Cardiac fibroblast (primary cell): ENCODE results near the gene ADCY10.

Experiments
- DNase-seq, 2 donors: peaks; one replicate each; pipeline versions ENCODE4 v3.0.0 to v3.0.0-alpha.2; 2010; ENCODE audit warnings: low read depth in 2 of 2
- H3K4me3 ChIP-seq, 2 donors: replicated peaks in 1 of 2; 1 replicate in 1 of 2; 2 replicates in 1 of 2; pipeline ENCODE4 v1.5.1; 2011; ENCODE audit warnings: low read depth in 2 of 2, low read length in 2 of 2, mild to moderate bottlenecking in 2 of 2, moderate library complexity in 1 of 2
- TF ChIP-seq, protein P1 (sequence below): IDR thresholded peaks from one replicate; pipeline ENCODE4 v1.5.1; 2011; ENCODE audit warnings: low read depth, mild to moderate bottlenecking, low read length, inconsistent platforms

Gene ADCY10

DNA sequence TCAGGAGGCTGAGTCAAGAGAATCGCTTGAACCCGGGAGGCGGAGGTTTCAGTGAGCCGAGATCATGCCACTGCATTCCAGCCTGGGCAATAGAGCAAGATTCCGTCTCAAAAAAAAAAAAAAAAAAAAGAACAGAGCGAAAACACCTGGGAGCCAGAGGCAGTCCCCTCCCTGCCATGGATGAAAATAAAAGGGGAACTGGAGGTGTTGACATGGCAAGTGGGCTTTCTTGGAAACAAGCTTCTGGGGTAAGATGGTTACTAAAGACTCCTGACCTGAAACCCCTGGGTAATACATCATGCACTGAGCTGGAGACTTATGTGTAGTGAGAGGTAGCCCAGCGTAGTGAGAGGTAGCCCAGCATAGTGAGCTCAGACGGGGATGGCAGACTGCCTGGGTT is 31.6 kb downstream of the ADCY10 start:
- TF ChIP-seq, protein P1, sequence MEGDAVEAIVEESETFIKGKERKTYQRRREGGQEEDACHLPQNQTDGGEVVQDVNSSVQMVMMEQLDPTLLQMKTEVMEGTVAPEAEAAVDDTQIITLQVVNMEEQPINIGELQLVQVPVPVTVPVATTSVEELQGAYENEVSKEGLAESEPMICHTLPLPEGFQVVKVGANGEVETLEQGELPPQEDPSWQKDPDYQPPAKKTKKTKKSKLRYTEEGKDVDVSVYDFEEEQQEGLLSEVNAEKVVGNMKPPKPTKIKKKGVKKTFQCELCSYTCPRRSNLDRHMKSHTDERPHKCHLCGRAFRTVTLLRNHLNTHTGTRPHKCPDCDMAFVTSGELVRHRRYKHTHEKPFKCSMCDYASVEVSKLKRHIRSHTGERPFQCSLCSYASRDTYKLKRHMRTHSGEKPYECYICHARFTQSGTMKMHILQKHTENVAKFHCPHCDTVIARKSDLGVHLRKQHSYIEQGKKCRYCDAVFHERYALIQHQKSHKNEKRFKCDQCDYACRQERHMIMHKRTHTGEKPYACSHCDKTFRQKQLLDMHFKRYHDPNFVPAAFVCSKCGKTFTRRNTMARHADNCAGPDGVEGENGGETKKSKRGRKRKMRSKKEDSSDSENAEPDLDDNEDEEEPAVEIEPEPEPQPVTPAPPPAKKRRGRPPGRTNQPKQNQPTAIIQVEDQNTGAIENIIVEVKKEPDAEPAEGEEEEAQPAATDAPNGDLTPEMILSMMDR, result no peak
- H3K4me3 ChIP-seq, result no peak overlapping the region
- DNase-seq, result no peak

DNA sequence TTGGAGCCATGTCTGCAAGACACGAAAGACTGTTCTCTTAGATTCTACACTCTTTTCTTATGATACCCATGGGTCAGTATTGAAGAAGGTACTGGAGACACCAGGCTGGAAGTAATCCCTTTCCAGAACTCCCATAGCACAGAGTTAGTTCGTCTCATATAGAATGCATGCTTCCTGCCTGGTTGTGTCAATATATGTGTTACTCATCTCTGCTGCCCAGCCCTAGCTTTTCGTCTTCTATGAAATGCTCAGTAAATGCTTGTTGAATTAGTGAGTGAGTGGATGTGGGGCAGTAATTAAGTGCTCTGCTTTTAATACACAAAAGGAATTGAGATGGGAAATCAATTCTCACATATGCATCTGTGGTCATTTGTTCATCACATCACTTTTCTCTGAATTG is 32.1 kb downstream of the ADCY10 start:
- peak; percentile 5 to 54 for DNase-seq
- no peak overlapping the region for H3K4me3 ChIP-seq
- TF ChIP-seq, protein P1, result no peak

DNA sequence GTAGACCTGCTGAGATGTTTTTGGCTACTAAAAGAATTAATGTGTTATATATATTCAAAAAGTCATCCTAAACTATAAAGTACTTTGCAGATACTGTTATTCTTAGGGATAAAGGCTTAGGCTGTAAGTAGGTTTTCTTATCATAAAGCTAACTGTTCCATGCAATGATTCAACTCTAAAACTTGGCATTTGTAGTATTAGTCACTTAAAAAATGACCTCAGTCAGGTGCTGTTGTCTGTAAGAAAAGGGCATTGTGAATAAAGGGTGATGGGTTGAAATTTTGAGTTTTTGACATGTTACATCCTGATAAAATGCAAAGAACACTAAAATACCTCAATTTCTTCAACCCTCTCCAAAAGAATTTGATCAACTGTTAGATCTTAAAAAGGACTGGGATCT is 32.9 kb downstream of the ADCY10 start:
- DNase-seq, result peak; percentile 36 to 58
- TF ChIP-seq, protein P1, result no peak
- H3K4me3 ChIP-seq, result no peak overlapping the region

DNA sequence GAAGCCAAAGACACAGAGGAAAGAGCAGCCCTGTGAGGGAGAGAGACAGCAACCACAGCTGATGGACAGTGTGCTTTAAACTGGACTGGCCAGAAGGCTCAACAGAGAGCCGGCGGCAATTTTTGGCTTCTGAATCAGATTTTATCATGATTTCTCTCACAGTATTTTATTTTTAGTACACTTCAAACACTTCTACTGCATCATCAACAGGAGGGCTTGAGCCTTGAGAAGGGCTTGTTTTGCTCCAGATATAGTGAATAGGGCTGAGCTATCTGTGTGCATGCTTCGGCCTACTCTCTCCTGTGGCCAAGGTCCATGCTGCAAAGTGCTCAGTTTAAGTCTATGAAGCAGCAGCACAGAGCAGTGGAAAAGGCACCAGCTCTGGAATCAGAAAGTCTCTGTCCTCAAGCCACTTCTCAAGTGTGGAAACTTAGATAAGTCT is 33.3 kb downstream of the ADCY10 start:
- DNase-seq, result peak; percentile 19 to 21
- H3K4me3 ChIP-seq, result no peak overlapping the region
- TF ChIP-seq, protein P1, result no peak

DNA sequence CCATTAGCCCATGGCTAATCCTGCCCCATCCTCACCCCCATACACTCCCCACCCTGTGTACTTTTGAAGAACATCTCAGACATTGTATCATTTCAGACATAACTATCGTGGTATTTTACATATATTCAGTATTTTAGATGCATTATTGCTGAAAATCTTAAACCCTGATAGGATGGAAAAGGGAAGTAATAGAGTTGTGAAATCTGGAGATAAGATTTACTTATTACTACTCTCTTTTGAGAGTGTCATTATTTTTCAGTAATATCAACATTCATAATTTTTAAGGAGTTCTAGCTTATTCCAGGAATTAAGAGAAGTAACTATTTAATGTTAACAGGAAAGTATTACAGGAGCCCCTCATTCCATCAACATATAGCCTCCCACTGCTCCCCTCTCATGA is 34.4 kb downstream of the ADCY10 start:
- TF ChIP-seq, protein P1, result no peak
- H3K4me3 ChIP-seq, result no peak overlapping the region
- no peak for DNase-seq

- TF ChIP-seq, protein P1, result no peak
- no peak for DNase-seq
- H3K4me3 ChIP-seq, result no peak overlapping the region
Measured at GRCh38 chr1:167878372-167879160, 35.4 kb downstream of the ADCY10 start.

DNA sequence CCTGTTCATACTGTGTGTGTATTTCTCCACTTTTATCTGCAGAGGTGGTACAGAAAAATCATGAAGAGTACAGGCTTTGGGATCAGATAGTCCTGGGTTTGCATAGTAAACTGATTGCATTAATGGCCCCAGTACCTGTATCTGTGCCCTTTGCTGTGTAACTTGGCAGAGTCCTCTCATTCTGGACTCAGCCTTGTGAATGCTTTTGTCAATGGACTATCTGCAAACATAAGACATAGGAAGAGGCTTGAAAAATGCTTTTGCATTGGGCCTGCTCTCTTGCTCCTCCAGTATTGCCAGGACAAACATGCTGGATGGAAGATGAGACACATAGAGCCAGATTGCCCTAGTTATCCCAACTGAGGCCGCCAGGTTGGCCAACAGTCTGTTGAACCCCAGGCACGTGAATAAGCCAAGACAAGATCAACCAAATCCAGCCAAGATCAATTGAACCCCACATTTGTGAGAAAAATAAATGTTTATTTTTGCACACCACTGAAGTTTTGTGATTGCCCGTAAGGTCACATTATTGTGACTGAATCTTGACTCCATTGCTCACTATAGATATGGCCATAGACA is 37.2 kb downstream of the ADCY10 start:
- no peak overlapping the region for H3K4me3 ChIP-seq
- DNase-seq, result no peak
- TF ChIP-seq, protein P1, result no peak
